ENCODE measurements around the gene LCOR.

The LCOR gene

GRCh38 chr10:96831867-96832720 is at the start of gene LCOR:
Gene LCOR (plus strand): TSS chr10:96832298. CDS start chr10:96949058, 116,760 bp downstream.
- peak; percentile 75 for DNase-seq (ENCODE audit: insufficient read length, low spot score)
- FAIRE-seq: no peak
- TF ChIP-seq CTCF (IDR thresholded peaks at IDR 0.05; ENCODE audit: insufficient read depth, missing control alignments): no peak

DNA sequence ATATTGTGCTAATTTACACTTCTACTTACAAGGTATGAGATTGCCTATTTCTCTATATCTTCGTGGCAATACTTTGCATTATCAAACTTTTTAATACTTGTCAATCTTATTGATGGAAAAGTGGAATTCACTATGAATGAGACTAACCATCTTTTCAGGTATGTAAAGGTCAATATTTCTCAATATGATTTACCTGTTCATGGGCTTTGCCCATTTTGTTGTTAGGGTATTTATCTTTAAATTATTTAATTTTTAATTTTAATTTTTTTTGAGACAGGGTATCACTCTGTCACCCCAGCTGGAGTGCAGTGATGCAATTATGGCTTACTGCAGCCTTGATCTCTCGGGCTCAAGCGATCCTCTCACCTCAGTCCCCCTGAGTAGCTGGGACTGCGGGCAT is 47.8 kb upstream of the LCOR start:
- TF ChIP-seq CTCF (IDR thresholded peaks at IDR 0.05; ENCODE audit: insufficient read depth, missing control alignments): no peak
- FAIRE-seq (no peak), DNase-seq (ENCODE audit: insufficient read length, low spot score) (no peak)

DNA sequence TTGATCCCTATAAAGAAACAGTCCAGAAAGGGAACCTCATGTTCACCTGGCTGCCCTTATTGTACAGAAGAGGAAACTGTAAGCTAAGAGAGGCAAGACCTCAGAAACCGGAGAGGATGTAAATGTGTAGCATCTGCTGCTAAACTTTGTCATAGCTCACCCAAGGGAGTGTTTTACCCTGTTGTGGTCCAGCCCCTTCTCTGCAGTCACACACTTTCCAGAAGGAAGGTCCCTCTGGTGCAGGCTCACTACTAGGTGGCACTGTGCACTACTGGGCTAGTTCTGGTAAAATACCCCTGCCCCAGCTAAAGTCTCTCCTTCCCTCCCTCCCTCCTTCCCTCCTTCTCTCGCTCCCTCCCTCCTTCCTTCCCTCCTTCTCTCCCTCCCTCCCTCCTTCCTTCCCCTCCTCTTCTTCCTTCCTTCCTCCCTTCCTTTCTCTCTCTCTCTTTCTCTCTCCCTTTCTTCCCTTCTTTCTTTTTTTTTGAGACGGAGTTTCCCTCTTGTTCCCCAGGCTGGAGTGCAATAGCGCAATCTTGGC is 42.5 kb upstream of the LCOR start:
- FAIRE-seq (no peak), DNase-seq (ENCODE audit: insufficient read length, low spot score) (no peak)
- TF ChIP-seq CTCF (IDR thresholded peaks at IDR 0.05; ENCODE audit: insufficient read depth, missing control alignments): no peak

DNA sequence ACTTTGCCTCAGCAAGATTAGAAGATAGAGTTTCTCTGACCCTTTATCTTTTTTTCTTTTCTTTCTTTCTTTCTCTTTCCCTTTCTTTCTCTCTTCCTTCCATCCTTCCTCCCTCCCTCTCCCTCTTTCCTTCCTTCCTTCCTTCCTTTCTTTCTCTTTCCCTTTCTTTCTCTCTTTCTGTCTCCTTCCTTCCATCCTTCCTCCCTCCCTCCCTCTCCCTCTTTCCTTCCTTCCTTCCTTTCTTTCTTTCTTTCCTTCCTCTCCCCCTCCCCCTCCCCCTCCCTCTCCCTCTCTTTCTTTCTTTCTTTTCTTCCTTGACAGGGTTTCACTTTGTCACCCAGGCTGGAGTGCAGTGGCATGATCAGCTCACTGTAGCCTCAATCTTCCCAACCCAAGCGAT is 40.2 kb upstream of the LCOR start:
- TF ChIP-seq CTCF (IDR thresholded peaks at IDR 0.05; ENCODE audit: insufficient read depth, missing control alignments): no peak
- FAIRE-seq (no peak), DNase-seq (ENCODE audit: insufficient read length, low spot score) (no peak)

DNA sequence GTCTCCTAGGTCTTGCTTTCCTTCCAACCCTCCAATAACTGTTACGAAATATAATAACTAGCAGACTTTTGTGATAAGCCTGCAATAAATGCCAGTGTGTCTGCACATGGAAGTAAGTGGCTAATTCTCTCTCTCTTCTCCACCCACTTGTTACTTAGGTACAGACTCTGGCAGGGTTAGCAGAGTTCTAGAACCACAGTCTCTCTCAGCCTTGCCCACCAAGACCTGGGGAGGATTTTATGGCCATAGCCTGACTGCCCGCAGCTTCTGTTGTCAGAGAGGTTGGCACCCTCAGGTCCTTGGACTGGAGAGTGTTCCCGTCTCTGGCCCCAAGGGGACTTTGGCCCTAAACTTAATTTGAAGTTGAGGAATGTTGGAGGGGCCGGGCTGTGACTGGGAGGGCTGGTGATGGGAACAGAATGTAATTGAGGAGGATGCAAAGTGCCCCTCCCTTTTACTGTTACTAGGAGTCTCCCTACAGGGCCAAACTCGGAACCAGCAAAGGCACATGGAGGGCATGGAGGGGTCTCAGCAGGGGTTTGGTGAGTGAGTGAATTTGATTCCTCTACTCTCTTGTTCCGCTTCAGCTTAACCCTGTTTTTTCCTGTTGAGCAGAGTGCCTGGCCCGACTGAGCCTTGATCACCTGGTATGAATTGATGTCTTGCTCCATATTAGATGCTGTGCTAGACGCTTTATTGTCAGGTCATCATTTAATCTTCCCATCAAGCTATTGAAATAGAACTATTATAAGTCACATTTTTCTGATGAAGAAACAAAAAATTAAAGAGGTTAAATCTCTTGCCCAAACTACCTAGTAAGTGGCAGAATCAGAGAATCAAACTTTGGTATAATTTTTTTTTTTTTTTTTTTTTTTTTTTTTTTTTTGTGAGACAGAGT is 37.0 kb upstream of the LCOR start:
- TF ChIP-seq CTCF (IDR thresholded peaks at IDR 0.05; ENCODE audit: insufficient read depth, missing control alignments): no peak
- no peak for FAIRE-seq

GRCh38 chr10:96797485-96797884 is 34.6 kb upstream of the LCOR start:
- no peak for TF ChIP-seq CTCF (IDR thresholded peaks at IDR 0.05; ENCODE audit: insufficient read depth, missing control alignments)
- DNase-seq (ENCODE audit: insufficient read length, low spot score): no peak
- no peak for FAIRE-seq

More for the DNA sequence above, 37.0 kb upstream of the LCOR start:
- no peak for DNase-seq (ENCODE audit: insufficient read length, low spot score)

Measured in D721Med (cell line).